ENCODE results near the gene BARD1.
"Not testable (repeated sequence)": the region's sequence is repeated elsewhere in the genome, so short reads cannot be mapped to it uniquely, and the experiment has no call there.

GRCh38 chr2:214717837-214718236 is 91.6 kb downstream of the BARD1 start:
- TF ChIP-seq, protein P1, sequence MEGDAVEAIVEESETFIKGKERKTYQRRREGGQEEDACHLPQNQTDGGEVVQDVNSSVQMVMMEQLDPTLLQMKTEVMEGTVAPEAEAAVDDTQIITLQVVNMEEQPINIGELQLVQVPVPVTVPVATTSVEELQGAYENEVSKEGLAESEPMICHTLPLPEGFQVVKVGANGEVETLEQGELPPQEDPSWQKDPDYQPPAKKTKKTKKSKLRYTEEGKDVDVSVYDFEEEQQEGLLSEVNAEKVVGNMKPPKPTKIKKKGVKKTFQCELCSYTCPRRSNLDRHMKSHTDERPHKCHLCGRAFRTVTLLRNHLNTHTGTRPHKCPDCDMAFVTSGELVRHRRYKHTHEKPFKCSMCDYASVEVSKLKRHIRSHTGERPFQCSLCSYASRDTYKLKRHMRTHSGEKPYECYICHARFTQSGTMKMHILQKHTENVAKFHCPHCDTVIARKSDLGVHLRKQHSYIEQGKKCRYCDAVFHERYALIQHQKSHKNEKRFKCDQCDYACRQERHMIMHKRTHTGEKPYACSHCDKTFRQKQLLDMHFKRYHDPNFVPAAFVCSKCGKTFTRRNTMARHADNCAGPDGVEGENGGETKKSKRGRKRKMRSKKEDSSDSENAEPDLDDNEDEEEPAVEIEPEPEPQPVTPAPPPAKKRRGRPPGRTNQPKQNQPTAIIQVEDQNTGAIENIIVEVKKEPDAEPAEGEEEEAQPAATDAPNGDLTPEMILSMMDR (IDR thresholded peaks at IDR 0.05; ENCODE audit: borderline replicate concordance, extremely low read depth, low read length, poor library complexity, severe bottlenecking), result not testable (repeated sequence)
- TF ChIP-seq EZH2 (IDR thresholded peaks at IDR 0.05; ENCODE audit: borderline replicate concordance, low read depth, low read length, severe bottlenecking), result not testable (repeated sequence)
